H1 (cell line): ENCODE data around the gene THADA. TPM values are rescaled to one million over a fixed set of nuclear protein-coding genes. Genes with fewer than 3 reads are reported as not detected.

Source experiments
- CTCF ChIA-PET: fragments of 300-600 bp; sonication (Branson Sonifier 250); formaldehyde crosslinking; loops from one replicate; lab custom pipeline; 2021; ENCODE audit not compliant: partially characterized antibody; lab: Charles Lee
- POLR2A ChIA-PET: fragments of 300-600 bp; sonication (Branson Sonifier 250); formaldehyde crosslinking; loops from one replicate; lab custom pipeline; 2021; ENCODE audit warnings: inconsistent platforms; ENCODE audit not compliant: partially characterized antibody; lab: Charles Lee
- DNase-seq, 2 experiments: peaks; one replicate each; pipeline versions ENCODE4 v3.0.0 to v3.0.0-alpha.2; 2010 to 2022; ENCODE audit warnings: low spot score in 2 of 2, low read depth in 1 of 2, mixed read lengths in 1 of 2
- FAIRE-seq: peaks from 2 replicates; lab custom pipeline; 2011; peaks lifted over from hg19 to GRCh38; lab: Jason Lieb, UNC
- H2AFZ ChIP-seq: 2 replicates; pipeline ENCODE4 v1.8.1; 2012; ENCODE audit warnings: low read length, inconsistent platforms
- H2AK5ac ChIP-seq: 2 replicates; pipeline ENCODE4 v1.6.1; 2013; ENCODE audit warnings: low read depth, low read length
- H2BK120ac ChIP-seq: replicated peaks from 2 replicates; pipeline ENCODE3; 2013; ENCODE audit warnings: low read depth, low read length, inconsistent platforms
- H2BK12ac ChIP-seq: 2 replicates; pipeline ENCODE4 v1.6.1; 2013; ENCODE audit warnings: low read depth, low read length
- H2BK15ac ChIP-seq: 2 replicates; pipeline ENCODE4 v1.6.1; 2013; ENCODE audit warnings: low read length
- H2BK20ac ChIP-seq: 2 replicates; pipeline ENCODE4 v1.6.1; 2013; ENCODE audit warnings: low read length
- H2BK5ac ChIP-seq: 2 replicates; pipeline ENCODE4 v1.6.1; 2013; ENCODE audit warnings: low read depth, low read length
- H3K14ac ChIP-seq: 2 replicates; pipeline ENCODE4 v1.6.1; 2013; ENCODE audit warnings: inconsistent platforms; ENCODE audit not compliant: insufficient read length
- H3K18ac ChIP-seq: 2 replicates; pipeline ENCODE4 v1.6.1; 2013; ENCODE audit warnings: low read length; ENCODE audit errors: extremely low read depth
- H3K23ac ChIP-seq: 2 replicates; pipeline ENCODE4 v1.6.1; 2013; ENCODE audit warnings: inconsistent platforms; ENCODE audit not compliant: insufficient read length
- H3K23me2 ChIP-seq: 2 replicates; pipeline ENCODE4 v1.6.1; 2013; ENCODE audit warnings: low read depth, low read length
- H3K27ac ChIP-seq: 2 replicates; pipeline ENCODE4 v1.6.1; 2011; ENCODE audit warnings: low read depth, low read length, inconsistent platforms
- H3K27me3 ChIP-seq, 4 experiments: replicated peaks in 1 of 4; 1 replicate in 1 of 4; 2 replicates in 3 of 4; pipeline versions ENCODE4 v1.6.1 to v1.8.1; 2011 to 2013; ENCODE audit warnings: low read length in 3 of 4, mild to moderate bottlenecking in 3 of 4, inconsistent platforms in 2 of 4, mixed read lengths in 2 of 4, moderate library complexity in 1 of 4; ENCODE audit not compliant: control insufficient read depth in 3 of 4, insufficient read depth in 3 of 4; ENCODE audit errors: extremely low read depth in 1 of 4
- H3K36me3 ChIP-seq, 4 experiments: 2 replicates each; pipeline versions ENCODE4 v1.6.1 to v1.8.1; 2011 to 2013; ENCODE audit warnings: mild to moderate bottlenecking in 4 of 4, low read length in 3 of 4, moderate library complexity in 2 of 4, control low read depth in 1 of 4, inconsistent platforms in 1 of 4; ENCODE audit not compliant: insufficient read depth in 4 of 4, control insufficient read depth in 2 of 4
- H3K4ac ChIP-seq: replicated peaks from 2 replicates; pipeline ENCODE3; 2013; ENCODE audit warnings: low read length, low read depth, mixed read lengths, inconsistent platforms; ENCODE audit not compliant: insufficient read length
- H3K4me1 ChIP-seq, 4 experiments: replicated peaks in 1 of 4; 1 replicate in 1 of 4; 2 replicates in 3 of 4; pipeline versions ENCODE4 v1.6.1 to v1.8.1; 2011 to 2013; ENCODE audit warnings: low read length in 3 of 4, inconsistent platforms in 2 of 4, mixed read lengths in 1 of 4; ENCODE audit not compliant: insufficient read depth in 4 of 4, control insufficient read depth in 3 of 4
- H3K4me2 ChIP-seq, 2 experiments: 2 replicates each; pipeline versions ENCODE4 v1.6.1 to v1.8.1; 2011 to 2013; ENCODE audit warnings: low read depth in 2 of 2, low read length in 2 of 2, control low read depth in 1 of 2, inconsistent platforms in 1 of 2, mild to moderate bottlenecking in 1 of 2; ENCODE audit not compliant: insufficient read depth in 1 of 2
- H3K4me3 ChIP-seq, 4 experiments: fragments of 200-600, 300-600 bp in 1 of 4; sonication (generic), shearing (Covaris generic), sonication (Bioruptor Twin) in 1 of 4; 2 replicates each; pipeline versions ENCODE4 v1.5.1 to v1.8.1; 2011 to 2016; ENCODE audit warnings: low read length in 4 of 4, low read depth in 3 of 4, control low read depth in 2 of 4, inconsistent platforms in 2 of 4, mild to moderate bottlenecking in 2 of 4, mixed read lengths in 1 of 4, moderate library complexity in 1 of 4; ENCODE audit not compliant: insufficient read depth in 2 of 4; ENCODE audit errors: extremely low read depth in 1 of 4
- H3K56ac ChIP-seq: replicated peaks from 2 replicates; pipeline ENCODE3; 2013; ENCODE audit warnings: low read depth, mild to moderate bottlenecking, mixed read lengths, low read length, inconsistent platforms; ENCODE audit not compliant: insufficient read length
- H3K79me1 ChIP-seq: 2 replicates; pipeline ENCODE4 v1.6.1; 2013; ENCODE audit warnings: low read depth, low read length, control low read depth
- H3K79me2 ChIP-seq, 2 experiments: 2 replicates each; pipeline versions ENCODE4 v1.6.1 to v1.8.1; 2012 to 2013; ENCODE audit warnings: low read length in 2 of 2, mild to moderate bottlenecking in 2 of 2, inconsistent platforms in 1 of 2; ENCODE audit not compliant: insufficient read depth in 2 of 2, control insufficient read depth in 1 of 2
- H3K9ac ChIP-seq, 4 experiments: replicated peaks in 1 of 4; 1 replicate in 1 of 4; 2 replicates in 3 of 4; pipeline versions ENCODE4 v1.6.1 to v1.8.1; 2011 to 2013; ENCODE audit warnings: low read depth in 3 of 4, low read length in 3 of 4, control low read depth in 2 of 4, mild to moderate bottlenecking in 2 of 4, moderate library complexity in 2 of 4, inconsistent platforms in 1 of 4; ENCODE audit errors: extremely low read depth in 1 of 4
- H3K9me3 ChIP-seq, 2 experiments: 2 replicates each; pipeline versions ENCODE4 v1.6.1 to v1.8.1; 2012 to 2013; ENCODE audit warnings: mild to moderate bottlenecking in 2 of 2, moderate library complexity in 2 of 2, control low read depth in 1 of 2, inconsistent platforms in 1 of 2, low read depth in 1 of 2, low read length in 1 of 2, mixed read lengths in 1 of 2; ENCODE audit not compliant: insufficient read depth in 2 of 2
- H4K20me1 ChIP-seq, 2 experiments: replicated peaks in 1 of 2; 2 replicates each; pipeline versions ENCODE3 to v1.8.1; 2011 to 2013; ENCODE audit warnings: inconsistent platforms in 2 of 2, low read length in 2 of 2, mild to moderate bottlenecking in 1 of 2; ENCODE audit not compliant: insufficient read depth in 2 of 2, control insufficient read depth in 1 of 2
- H4K5ac ChIP-seq: 2 replicates; pipeline ENCODE4 v1.6.1; 2013; ENCODE audit warnings: low read length, low read depth, mixed read lengths, inconsistent platforms; ENCODE audit not compliant: insufficient read length
- H4K8ac ChIP-seq: 2 replicates; pipeline ENCODE4 v1.8.0; 2013; ENCODE audit warnings: mild to moderate bottlenecking, moderate library complexity, low read length, inconsistent platforms; ENCODE audit not compliant: insufficient read depth; ENCODE audit errors: extremely low read depth
- H4K91ac ChIP-seq: replicated peaks from 2 replicates; pipeline ENCODE3; 2013; ENCODE audit warnings: low read length, mixed read lengths, inconsistent platforms; ENCODE audit not compliant: insufficient read length
- ASH2L ChIP-seq: fragments of 200-600, 300-600 bp; sonication (generic); IDR thresholded peaks from one replicate; pipeline ENCODE4 v1.7.1; 2017; ENCODE audit warnings: low read length
- CBX8 ChIP-seq: fragments of 300-800, 300-1000 bp; sonication (generic); IDR thresholded peaks from 2 replicates; pipeline ENCODE4 v1.7.1; 2016; ENCODE audit warnings: low read depth, low read length, borderline replicate concordance
- CEBPB ChIP-seq: IDR thresholded peaks from 2 replicates; pipeline ENCODE4 v1.6.1; 2012; ENCODE audit warnings: low read depth, low read length
- CHD2 ChIP-seq: IDR thresholded peaks from 2 replicates; pipeline ENCODE4 v1.6.1; 2012; ENCODE audit warnings: low read length, improper control_type of control experiment
- EGR1 ChIP-seq: IDR thresholded peaks from 2 replicates; pipeline ENCODE4 v1.6.1; 2011; ENCODE audit warnings: low read depth, low read length, borderline replicate concordance
- FOSL1 ChIP-seq: IDR thresholded peaks from 2 replicates; pipeline ENCODE4 v1.6.1; 2011; ENCODE audit warnings: mild to moderate bottlenecking, low read depth, low read length, moderate library complexity; ENCODE audit not compliant: insufficient read depth
- HDAC2 ChIP-seq, 2 experiments: fragments of 300-600 bp in 1 of 2; sonication (generic) in 1 of 2; IDR thresholded peaks; 2 replicates each; pipeline ENCODE4 v1.6.1; 2011 to 2012; ENCODE audit warnings: low read depth in 2 of 2, low read length in 2 of 2, mild to moderate bottlenecking in 2 of 2, moderate library complexity in 2 of 2, borderline replicate concordance in 1 of 2, inconsistent platforms in 1 of 2
- MAX ChIP-seq: IDR thresholded peaks from 2 replicates; pipeline ENCODE4 v1.6.1; 2012; ENCODE audit warnings: inconsistent platforms
- POLR2A ChIP-seq, 2 experiments: IDR thresholded peaks; 1 replicate in 1 of 2; 2 replicates in 1 of 2; pipeline ENCODE4 v1.6.1; 2011; ENCODE audit warnings: low read depth in 2 of 2, low read length in 2 of 2, mild to moderate bottlenecking in 2 of 2; ENCODE audit errors: control extremely low read depth in 1 of 2
- POU5F1 ChIP-seq: IDR thresholded peaks from 2 replicates; pipeline ENCODE4 v1.6.1; 2011; ENCODE audit warnings: low read depth, mild to moderate bottlenecking, low read length, moderate library complexity
- RBBP5 ChIP-seq: IDR thresholded peaks from 2 replicates; pipeline ENCODE4 v1.7.1; 2012; ENCODE audit warnings: low read depth, mild to moderate bottlenecking, inconsistent platforms, low read length, moderate library complexity, borderline replicate concordance
- SRF ChIP-seq: IDR thresholded peaks from 2 replicates; pipeline ENCODE4 v1.6.1; 2011; ENCODE audit warnings: mild to moderate bottlenecking, low read depth, low read length, moderate library complexity
- WGBS, 2 experiments: shearing (Covaris generic) in 1 of 2; methylation state at CpG; one replicate each; pipeline versions ENCODE4 v1.1.6 to v1.1.7; 2013 to 2015; ENCODE audit warnings: low lambda C conversion rate in 2 of 2, mixed read lengths in 2 of 2, inconsistent platforms in 1 of 2, low coverage in 1 of 2, missing lambda C conversion rate in 1 of 2; ENCODE audit not compliant: insufficient replicate concordance in 2 of 2, insufficient coverage in 1 of 2, insufficient read length in 1 of 2; ENCODE audit errors: extremely low coverage in 1 of 2, missing lambda C conversion rate in 1 of 2; 5-methylcytosine and 5-hydroxymethylcytosine counted together
- polyA plus RNA-seq, 7 experiments: library from polyadenylated mRNA; depleted of rRNA in 3 of 7; stranded (reverse) in 5 of 7; unstranded in 2 of 7; fragments of >200 nt in 5 of 7; fragments of 200-250 nt in 2 of 7; gene quantifications; 1 replicate in 5 of 7; 2 replicates in 1 of 7; 4 replicates in 1 of 7; pipeline versions ENCODE4 v1.2.1 to v1.2.3, GENCODE V29; 2011 to 2013; ENCODE audit warnings: missing spikeins in 2 of 7, mixed read lengths in 2 of 7
- total RNA-seq: library from RNA; stranded (reverse); fragmentation: NEBNext Ultra II Directional; extraction: Animal tissue kit (Norgen Biotek cat#: 25700); gene quantifications from 2 replicates; pipeline ENCODE4 v1.2.1, GENCODE V29; 2021

The THADA gene
- total and polyA plus RNA-seq, 2 of the 8 experiments (the other 6 are each of a cell fraction or from before 2014, with no cell fraction given), result 22.4 to 26.8 TPM

- ChIA-PET POLR2A (no interaction called here), CTCF (no interaction called here)
- 94% methylated on average over 3 of the region's 3 CpGs; no CpG with 5 or more reads in 1 of the 2 experiments for WGBS, 2 experiments
- no peak overlapping the region for H3K9ac ChIP-seq
- H4K8ac ChIP-seq, result no peak overlapping the region
- DNase-seq, result no peak
- TF ChIP-seq POLR2A (IDR thresholded peaks at IDR 0.05; ENCODE audit: control extremely low read depth in 1 of 2, low read depth in 2 of 2, low read length in 2 of 2), result no peak
- TF ChIP-seq ASH2L, result no peak
- no peak for TF ChIP-seq CBX8
- no peak for TF ChIP-seq POU5F1
- no peak for TF ChIP-seq SRF
- TF ChIP-seq CHD2, result no peak
- TF ChIP-seq MAX, result no peak
- no peak for TF ChIP-seq RBBP5
- no peak for TF ChIP-seq HDAC2 (IDR thresholded peaks at IDR 0.05; ENCODE audit: borderline replicate concordance in 1 of 2, low read depth in 2 of 2, low read length in 2 of 2)
- no peak for TF ChIP-seq CEBPB
- no peak for TF ChIP-seq FOSL1
- no peak for TF ChIP-seq EGR1
- no peaks in the 10 kb centered on the region for H3K79me2 ChIP-seq
- no peak overlapping the region for H3K27ac ChIP-seq
- no peak overlapping the region for H2BK15ac ChIP-seq
- H4K91ac ChIP-seq, result no peak overlapping the region
- no peaks in the 10 kb centered on the region for H3K79me1 ChIP-seq
- no peak overlapping the region for H3K4me2 ChIP-seq
- H3K4me1 ChIP-seq, result no peaks in the 10 kb centered on the region
- H4K20me1 ChIP-seq, result no peaks in the 10 kb centered on the region
- H3K4me3 ChIP-seq, result no peak overlapping the region
- no peak overlapping the region for H2AK5ac ChIP-seq
- H3K27me3 ChIP-seq, result no peaks in the 10 kb centered on the region
- H3K56ac ChIP-seq, result no peak overlapping the region
- no peak overlapping the region for H3K14ac ChIP-seq
- H2BK12ac ChIP-seq, result no peak overlapping the region
- no peak overlapping the region for H2BK20ac ChIP-seq
- H3K23ac ChIP-seq, result no peak overlapping the region
- no peak overlapping the region for H3K4ac ChIP-seq
- H2BK5ac ChIP-seq, result no peak overlapping the region
- H3K36me3 ChIP-seq, result no peaks in the 10 kb centered on the region
- H2AFZ ChIP-seq, result no peak overlapping the region
- no peaks in the 10 kb centered on the region for H3K9me3 ChIP-seq
- H3K23me2 ChIP-seq, result no peaks in the 10 kb centered on the region
- H3K18ac ChIP-seq, result no peak overlapping the region
- FAIRE-seq, result no peak
- no peak overlapping the region for H2BK120ac ChIP-seq
- no peak overlapping the region for H4K5ac ChIP-seq
Measured at GRCh38 chr2:43307973-43308372, 287.9 kb downstream of the THADA start.
